Psoas muscle (tissue), 8 donors: ENCODE measurements around the gene FURIN. TPM values are rescaled to one million over a fixed set of nuclear protein-coding genes. Genes with fewer than 3 reads are reported as not detected.
"Not testable (repeated sequence)": the region's sequence is repeated elsewhere in the genome, so short reads cannot be mapped to it uniquely, and the experiment has no call there.

ENCODE experiments used
- ATAC-seq, 4 donors: fragments of 200-7000 bp; cut with Tn5 transposase; one replicate each; pipeline ENCODE4 v1.9.1; 2020; ENCODE audit warnings: moderate library complexity in 3 of 4, mild to moderate bottlenecking in 2 of 4
- DNase-seq, 2 donors: peaks; one replicate each; pipeline ENCODE4 v3.0.0-alpha.2; 2020
- H3K27ac ChIP-seq: fragments of 200-600 bp; one replicate; pipeline ENCODE4 v1.8.0; 2022
- H3K27me3 ChIP-seq, 3 donors: fragments of 200-600 bp in 1 of 3; one replicate each; pipeline versions ENCODE4 v1.6.1 to v1.8.0; 2013 to 2022; ENCODE audit warnings: low read length in 2 of 3, mild to moderate bottlenecking in 2 of 3, moderate library complexity in 1 of 3; ENCODE audit not compliant: insufficient read depth in 3 of 3
- H3K36me3 ChIP-seq, 2 donors: fragments of 200-600 bp in 1 of 2; one replicate each; pipeline versions ENCODE4 v1.6.1 to v1.8.0; 2013 to 2022; ENCODE audit warnings: low read depth in 1 of 2, mild to moderate bottlenecking in 1 of 2, moderate library complexity in 1 of 2; ENCODE audit not compliant: insufficient read depth in 1 of 2
- H3K4me1 ChIP-seq: fragments of 200-600 bp; one replicate; pipeline ENCODE4 v1.8.0; 2022
- H3K4me3 ChIP-seq: fragments of 200-600 bp; one replicate; pipeline ENCODE4 v1.8.0; 2022; ENCODE audit warnings: mild to moderate bottlenecking
- H3K9me3 ChIP-seq: fragments of 200-600 bp; one replicate; pipeline ENCODE4 v1.8.0; 2022
- CTCF ChIP-seq: fragments of 200-600 bp; IDR thresholded peaks from one replicate; pipeline ENCODE4 v1.8.0; 2022; ENCODE audit warnings: antibody characterized with exemption
- WGBS, 3 donors: extraction: QIAGEN DNeasy Blood & Tissue Kit; methylation state at CpG; one replicate each; pipeline versions ENCODE4 v1.1.6 to v1.1.7; 2013; 5-methylcytosine and 5-hydroxymethylcytosine counted together
- intact Hi-C, 2 donors: fragments of 100-400 bp; cut with DNase I; formaldehyde crosslinking; loops; one replicate each; pipeline versions ENCODE4 v1.11.0 to v1.14.2; 2022
- polyA plus RNA-seq, 3 donors: library from polyadenylated mRNA; stranded (reverse); fragments of 200-250 nt; gene quantifications; one replicate each; pipeline ENCODE4 v1.2.3, GENCODE V29; 2013
- total RNA-seq, 4 donors: library from RNA; stranded (reverse); fragmentation: NEBNext Ultra II Directional in 2 of 4; extraction: Animal tissue kit (Norgen Biotek cat#: 25700) in 2 of 4; gene quantifications; one replicate each; pipeline versions ENCODE4 v1.2.1 to v1.2.4, GENCODE V29; 2021 to 2023
- donor health status: healthy with polysubstance abuse.
- donor health status: DM: no; HTN: no; CAD: no; lungs with moderate emphysema.
- donor health status: Bipolar disorder and iron deficiency.
- donor health status: healthy.
- donor health status: DM: yes; HTN: yes; CAD: no.
- donor health status: DM: no; HTN: no; CAD: no.
- donor health status: DM: no; HTN: no; CAD: no.
- donor health status: DM: yes; HTN: yes; CAD: no.

FURIN gene
- total and polyA plus RNA-seq, 7 donors, result 27.2 to 99.3 (median 49.6) TPM

- no peak for TF ChIP-seq CTCF
- H3K36me3 ChIP-seq, result no peaks in the 10 kb centered on the region
- H3K4me1 ChIP-seq, result no peaks in the 10 kb centered on the region
- intact Hi-C loops, result no loop called here
- H3K27me3 ChIP-seq, result no peaks in the 10 kb centered on the region
- H3K4me3 ChIP-seq, result no peak overlapping the region
- 78 to 83% (median 79%) methylated on average over 8 of the region's 8 CpGs for WGBS, 3 donors
- ATAC-seq (no peak), DNase-seq (no peak)
- no peaks in the 10 kb centered on the region for H3K9me3 ChIP-seq
- H3K27ac ChIP-seq, result no peak overlapping the region
Observed at GRCh38 chr15:90822204-90822955, 46.0 kb upstream of the FURIN start.

- no peaks in the 10 kb centered on the region for H3K27me3 ChIP-seq
- H3K9me3 ChIP-seq, result no peaks in the 10 kb centered on the region
- intact Hi-C loops, result no loop called here
- 80 to 88% (median 83%) methylated on average over 7 of the region's 7 CpGs for WGBS, 3 donors
- TF ChIP-seq CTCF, result no peak
- no peak overlapping the region for H3K27ac ChIP-seq
- H3K4me1 ChIP-seq, result no peaks in the 10 kb centered on the region
- DNase-seq, result no peak
- no peak overlapping the region for H3K4me3 ChIP-seq
- no peaks in the 10 kb centered on the region for H3K36me3 ChIP-seq
- ATAC-seq, result no peak
Observed at GRCh38 chr15:90823455-90823974, 44.9 kb upstream of the FURIN start.

- DNase-seq, intact Hi-C loops: not testable (repeated sequence)
Observed at GRCh38 chr15:90825115-90825899, 43.1 kb upstream of the FURIN start.

GRCh38 chr15:90826206-90826885, 42.0 kb upstream of the FURIN start:
- WGBS, 3 donors, result 88 to 93% (median 90%) methylated on average over 26 of the region's 26 CpGs
- ATAC-seq, H3K36me3 ChIP-seq, DNase-seq, H3K4me3 ChIP-seq, H3K4me1 ChIP-seq, H3K27me3 ChIP-seq, H3K9me3 ChIP-seq, intact Hi-C loops, H3K27ac ChIP-seq: not testable (repeated sequence)

More at GRCh38 chr15:90825115-90825899, 43.1 kb upstream of the FURIN start:
- not testable (repeated sequence) for H3K27ac ChIP-seq, H3K9me3 ChIP-seq, H3K36me3 ChIP-seq, H3K27me3 ChIP-seq, ATAC-seq, H3K4me3 ChIP-seq, H3K4me1 ChIP-seq
- 82 to 88% (median 83%) methylated on average over 36 to 48 of the region's 49 CpGs for WGBS, 3 donors

GRCh38 chr15:90826886-90827435, 41.4 kb upstream of the FURIN start:
- no peak for TF ChIP-seq CTCF
- H3K27me3 ChIP-seq, result no peaks in the 10 kb centered on the region
- no peaks in the 10 kb centered on the region for H3K9me3 ChIP-seq
- no peak for DNase-seq
- intact Hi-C loops, result no loop called here
- H3K4me3 ChIP-seq, result no peak overlapping the region
- no peaks in the 10 kb centered on the region for H3K36me3 ChIP-seq
- WGBS, 3 donors, result 89 to 93% (median 90%) methylated on average over 20 of the region's 20 CpGs
- no peak for ATAC-seq
- H3K4me1 ChIP-seq, result no peaks in the 10 kb centered on the region
- no peak overlapping the region for H3K27ac ChIP-seq
